VCaP (cell line): Measurements from ENCODE around the gene GDF15.
"Not testable (repeated sequence)": the region's sequence is repeated elsewhere in the genome, so short reads cannot be mapped to it uniquely, and the experiment has no call there.

ENCODE experiments used
- H3K27ac ChIP-seq: fragments of 450-650 bp; 2 replicates; pipeline ENCODE4 v1.5.1; 2017
- TF ChIP-seq, protein P1 (sequence below): fragments of 450-650 bp; conservative IDR thresholded peaks from 2 replicates; pipeline ENCODE4 v1.5.1; 2017; ENCODE audit warnings: mild to moderate bottlenecking, moderate library complexity

The GDF15 gene

DNA sequence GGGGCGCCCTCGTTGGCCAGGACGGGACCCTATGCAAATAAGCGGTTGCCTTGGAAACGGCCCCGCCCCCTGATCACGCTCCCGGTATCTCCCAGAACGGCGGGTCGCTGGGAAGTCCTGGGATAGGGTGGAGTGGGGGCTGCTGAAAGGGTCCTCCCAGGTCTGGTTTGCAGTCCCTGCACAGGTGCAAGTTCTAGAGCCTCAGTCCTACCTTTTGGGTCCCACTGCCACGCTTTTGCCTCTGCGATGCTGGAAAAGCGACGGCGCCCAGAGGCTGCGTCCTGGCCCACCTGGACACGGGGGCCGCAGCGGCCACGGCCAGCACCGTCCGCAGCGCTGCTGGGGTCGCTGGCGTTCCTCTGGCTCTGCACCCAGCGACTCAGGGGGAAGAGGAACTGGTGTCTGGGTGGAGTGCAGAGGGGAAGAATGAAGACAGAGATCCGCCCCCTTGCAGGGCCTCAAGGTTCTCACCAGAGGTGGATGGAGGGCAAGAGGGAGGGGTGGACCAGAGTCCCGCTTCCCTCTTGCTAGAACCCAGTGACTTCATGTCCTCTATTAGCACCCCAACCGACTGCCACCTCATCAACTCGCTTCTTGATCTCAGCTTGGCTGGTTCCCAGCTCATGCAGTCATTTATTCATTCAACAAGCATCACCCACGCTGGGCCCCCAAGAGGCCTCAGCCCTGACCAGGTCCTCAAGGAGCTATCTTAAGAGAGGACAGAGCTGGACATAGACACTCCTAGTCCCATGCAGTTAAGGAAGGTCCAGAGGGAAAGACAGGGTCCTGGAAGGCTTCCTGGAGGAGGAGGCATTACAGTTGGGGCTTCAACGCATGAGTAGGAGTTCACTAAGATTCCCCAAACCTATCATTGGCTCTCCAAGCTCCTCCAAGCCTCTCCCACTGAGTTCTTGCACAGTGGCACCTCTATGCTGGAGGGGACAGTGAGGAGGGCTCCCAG is 11.6 kb downstream of the GDF15 start, which contains the start of gene LRRC25:
Gene LRRC25, minus strand, starts transcription at position 381 of the 961 bp plus-strand sequence. CDS start 659 bp downstream, outside the sequence.
- peak within 1 kb of the TSS; percentile 80 for H3K27ac ChIP-seq
- TF ChIP-seq, protein P1, sequence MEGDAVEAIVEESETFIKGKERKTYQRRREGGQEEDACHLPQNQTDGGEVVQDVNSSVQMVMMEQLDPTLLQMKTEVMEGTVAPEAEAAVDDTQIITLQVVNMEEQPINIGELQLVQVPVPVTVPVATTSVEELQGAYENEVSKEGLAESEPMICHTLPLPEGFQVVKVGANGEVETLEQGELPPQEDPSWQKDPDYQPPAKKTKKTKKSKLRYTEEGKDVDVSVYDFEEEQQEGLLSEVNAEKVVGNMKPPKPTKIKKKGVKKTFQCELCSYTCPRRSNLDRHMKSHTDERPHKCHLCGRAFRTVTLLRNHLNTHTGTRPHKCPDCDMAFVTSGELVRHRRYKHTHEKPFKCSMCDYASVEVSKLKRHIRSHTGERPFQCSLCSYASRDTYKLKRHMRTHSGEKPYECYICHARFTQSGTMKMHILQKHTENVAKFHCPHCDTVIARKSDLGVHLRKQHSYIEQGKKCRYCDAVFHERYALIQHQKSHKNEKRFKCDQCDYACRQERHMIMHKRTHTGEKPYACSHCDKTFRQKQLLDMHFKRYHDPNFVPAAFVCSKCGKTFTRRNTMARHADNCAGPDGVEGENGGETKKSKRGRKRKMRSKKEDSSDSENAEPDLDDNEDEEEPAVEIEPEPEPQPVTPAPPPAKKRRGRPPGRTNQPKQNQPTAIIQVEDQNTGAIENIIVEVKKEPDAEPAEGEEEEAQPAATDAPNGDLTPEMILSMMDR = no peak

DNA sequence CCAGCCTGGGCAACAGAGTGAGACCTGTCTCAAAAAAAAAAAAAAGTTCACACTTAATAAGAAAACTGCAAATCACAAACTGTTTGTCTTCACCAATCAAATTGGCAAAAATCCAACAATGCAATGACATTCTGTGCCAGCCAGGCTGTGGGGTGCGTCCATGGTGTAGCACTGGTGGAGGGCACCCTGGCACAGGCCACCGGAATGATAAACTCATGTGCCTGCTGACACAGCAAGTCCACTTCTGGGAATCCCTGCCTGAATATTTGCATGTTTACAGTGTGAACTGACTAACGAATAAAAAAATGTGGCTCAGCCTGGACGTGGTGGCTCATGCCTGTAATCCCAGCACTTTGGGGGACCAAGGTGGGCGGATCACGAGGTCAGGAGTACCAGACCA is 13.1 kb downstream of the GDF15 start:
- TF ChIP-seq, protein P1 = no peak
- peak overlapping the region; percentile 80 for H3K27ac ChIP-seq

DNA sequence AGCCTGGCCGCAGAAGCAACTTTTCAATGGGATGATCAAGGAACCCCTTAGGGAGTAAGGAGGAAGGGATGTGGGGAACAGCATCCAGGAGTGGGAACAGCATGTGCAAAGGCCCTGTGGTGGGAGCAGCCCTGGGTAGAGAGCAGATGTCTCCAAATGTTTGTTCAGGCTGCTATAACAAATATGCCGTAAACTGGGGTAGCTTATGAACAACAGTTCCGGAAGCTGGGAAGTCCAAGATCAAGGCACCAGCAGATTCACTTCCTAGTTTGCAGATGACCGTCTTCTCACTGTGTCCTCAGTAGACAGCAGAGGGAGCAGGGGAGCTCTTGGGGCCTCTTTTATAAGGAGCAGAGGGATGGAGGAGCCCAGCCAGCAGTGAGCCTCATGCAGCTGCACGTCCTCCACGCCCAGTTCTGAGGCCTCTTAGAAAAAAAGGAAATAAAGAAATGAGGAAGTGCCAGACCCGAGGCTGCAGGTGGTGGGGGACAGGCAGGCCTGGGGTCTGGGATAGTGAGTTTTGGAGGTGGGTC is 15.7 kb downstream of the GDF15 start:
- H3K27ac ChIP-seq = peak overlapping the region; percentile 48
- TF ChIP-seq, protein P1 = peak; percentile 59

DNA sequence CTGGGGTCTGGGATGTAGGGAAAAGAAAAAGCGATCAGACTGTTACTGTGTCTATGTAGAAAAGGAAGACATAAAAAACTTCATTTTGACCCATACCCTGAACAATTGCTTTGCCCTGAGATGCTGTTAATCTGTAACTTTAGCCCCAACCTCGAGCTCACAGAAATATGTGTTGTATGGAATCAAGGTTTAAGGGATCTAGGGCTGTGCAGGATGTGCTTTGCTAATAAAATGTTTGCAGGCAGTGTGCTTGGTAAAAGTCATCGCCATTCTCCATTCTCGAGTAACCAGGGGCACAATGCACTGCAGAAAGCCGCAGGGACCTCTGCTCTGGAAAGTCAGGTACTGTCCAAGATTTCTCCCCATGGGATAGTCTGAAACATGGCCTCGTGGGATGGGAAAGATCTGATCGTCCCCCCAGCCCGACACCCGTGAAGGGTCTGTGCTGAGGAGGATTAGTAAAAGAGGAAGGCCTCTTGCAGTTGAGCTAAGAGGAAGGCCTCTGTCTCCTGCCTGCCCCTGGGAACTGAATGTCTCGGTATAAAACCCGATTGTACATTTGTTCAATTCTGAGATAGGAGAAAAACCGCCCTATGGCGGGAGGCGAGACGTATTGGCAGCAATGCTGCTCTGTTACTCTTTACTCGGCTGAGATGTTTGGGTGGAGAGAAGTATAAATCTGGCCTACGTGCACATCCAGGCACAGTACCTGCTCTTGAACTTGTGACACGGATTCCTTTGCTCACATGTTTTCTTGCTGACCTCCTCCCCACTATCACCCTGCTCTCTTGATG is 16.7 kb downstream of the GDF15 start:
- H3K27ac ChIP-seq = peak overlapping the region; percentile 48

DNA sequence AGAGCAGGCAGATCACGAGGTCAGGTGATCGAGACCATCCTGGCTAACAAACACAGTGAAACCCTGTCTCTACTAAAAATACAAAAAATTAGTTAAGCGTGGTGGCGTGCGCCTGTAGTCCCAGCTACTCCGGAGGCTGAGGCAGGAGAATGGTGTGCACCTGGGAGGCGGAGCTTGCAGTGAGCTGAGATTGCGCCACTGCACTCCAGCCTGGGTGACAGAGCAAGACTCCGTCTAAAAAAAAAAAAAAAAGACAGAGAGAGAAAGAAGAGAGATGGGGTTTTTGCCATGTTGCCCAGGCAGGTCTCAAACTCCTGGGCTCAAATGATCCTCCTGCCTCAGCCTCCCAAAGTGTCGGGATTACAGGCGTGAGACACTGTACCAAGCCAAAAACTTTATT is 19.8 kb downstream of the GDF15 start:
- H3K27ac ChIP-seq = not testable (repeated sequence)

DNA sequence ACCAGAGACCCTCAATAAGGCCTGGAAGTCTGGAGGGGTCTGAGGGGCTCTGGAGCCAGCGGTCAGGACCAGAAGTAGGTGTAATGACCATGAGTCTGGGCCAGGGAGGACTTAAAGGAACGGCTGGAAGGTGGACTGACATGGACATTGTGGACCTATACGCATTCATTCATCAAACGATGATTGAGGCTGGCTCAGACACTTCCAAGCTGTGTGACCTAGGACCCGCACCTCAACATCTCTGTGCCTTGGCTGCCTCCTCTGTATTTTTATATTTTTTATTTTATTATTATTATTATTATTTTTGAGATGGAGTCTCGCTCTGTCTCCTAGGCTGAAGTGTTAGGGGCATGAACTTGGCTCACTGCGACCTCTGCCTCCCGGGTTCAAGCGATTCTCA is 20.8 kb downstream of the GDF15 start:
- TF ChIP-seq, protein P1 = no peak
- no peak overlapping the region for H3K27ac ChIP-seq

DNA sequence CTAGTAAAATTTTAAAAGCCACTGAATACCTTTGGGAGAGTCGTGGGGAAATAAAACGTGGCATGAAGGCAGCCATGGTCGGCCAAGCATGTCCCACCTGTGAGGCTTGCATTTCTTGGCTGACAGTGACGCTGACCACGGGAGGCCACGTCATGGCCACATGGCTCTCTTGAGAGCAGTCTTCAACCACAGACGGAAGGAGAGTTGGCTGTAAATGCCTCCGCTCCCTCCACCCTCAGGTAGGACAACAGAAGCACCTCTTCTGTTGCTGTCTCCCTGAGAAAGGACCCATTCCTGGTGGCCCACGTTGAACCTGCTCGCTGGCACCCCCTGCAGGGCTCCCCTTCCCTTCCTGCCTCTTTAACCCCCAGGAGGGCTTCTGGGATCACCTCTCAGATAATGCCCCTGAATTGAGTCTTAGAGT is 22.1 kb downstream of the GDF15 start:
- H3K27ac ChIP-seq = no peak overlapping the region
- TF ChIP-seq, protein P1 = peak; percentile 63

DNA sequence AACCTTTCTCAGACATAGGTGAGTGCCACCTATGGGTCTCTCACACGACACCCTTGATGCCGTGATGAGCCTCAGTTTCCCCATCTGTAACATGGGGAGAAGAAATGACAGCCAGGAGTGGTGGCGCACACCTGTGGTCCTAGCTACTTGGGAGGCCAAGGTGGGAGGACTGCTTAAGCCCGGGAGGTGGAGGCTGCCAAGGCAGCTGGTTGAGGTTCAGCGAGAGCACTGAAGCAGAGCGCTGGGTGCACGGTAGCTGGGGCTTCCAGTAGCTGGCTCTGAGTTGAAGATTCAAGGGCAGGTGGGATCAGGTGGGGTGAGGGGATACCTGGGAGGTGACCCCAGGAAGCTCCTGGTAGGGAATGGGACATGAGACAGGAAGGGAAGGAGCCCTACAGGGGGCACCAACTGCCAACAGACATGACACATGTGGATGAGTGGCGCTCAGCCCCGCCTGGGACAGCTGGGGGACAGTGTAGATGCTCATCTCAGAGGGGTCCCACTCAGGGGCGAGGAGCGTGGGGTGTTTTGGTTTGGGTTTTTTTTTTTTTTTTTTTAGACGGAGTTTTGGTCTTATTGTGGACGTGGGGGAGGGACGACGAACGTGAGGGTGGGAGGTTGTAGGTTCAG is 26.8 kb downstream of the GDF15 start:
- TF ChIP-seq, protein P1 = no peak
- H3K27ac ChIP-seq = no peak overlapping the region
